GM19240 (cell line): ENCODE data around the gene ZNF420.
A peak's percentile ranks its signal among the peaks of the same experiment; 100 is the strongest.
"Not testable (repeated sequence)": the region's sequence is repeated elsewhere in the genome, so short reads cannot be mapped to it uniquely, and the experiment has no call there.

ENCODE experiments used
- DNase-seq: peaks from one replicate; pipeline ENCODE4 v3.0.0; 2011; ENCODE audit warnings: low spot score; ENCODE audit not compliant: insufficient read length

ZNF420 gene

DNA sequence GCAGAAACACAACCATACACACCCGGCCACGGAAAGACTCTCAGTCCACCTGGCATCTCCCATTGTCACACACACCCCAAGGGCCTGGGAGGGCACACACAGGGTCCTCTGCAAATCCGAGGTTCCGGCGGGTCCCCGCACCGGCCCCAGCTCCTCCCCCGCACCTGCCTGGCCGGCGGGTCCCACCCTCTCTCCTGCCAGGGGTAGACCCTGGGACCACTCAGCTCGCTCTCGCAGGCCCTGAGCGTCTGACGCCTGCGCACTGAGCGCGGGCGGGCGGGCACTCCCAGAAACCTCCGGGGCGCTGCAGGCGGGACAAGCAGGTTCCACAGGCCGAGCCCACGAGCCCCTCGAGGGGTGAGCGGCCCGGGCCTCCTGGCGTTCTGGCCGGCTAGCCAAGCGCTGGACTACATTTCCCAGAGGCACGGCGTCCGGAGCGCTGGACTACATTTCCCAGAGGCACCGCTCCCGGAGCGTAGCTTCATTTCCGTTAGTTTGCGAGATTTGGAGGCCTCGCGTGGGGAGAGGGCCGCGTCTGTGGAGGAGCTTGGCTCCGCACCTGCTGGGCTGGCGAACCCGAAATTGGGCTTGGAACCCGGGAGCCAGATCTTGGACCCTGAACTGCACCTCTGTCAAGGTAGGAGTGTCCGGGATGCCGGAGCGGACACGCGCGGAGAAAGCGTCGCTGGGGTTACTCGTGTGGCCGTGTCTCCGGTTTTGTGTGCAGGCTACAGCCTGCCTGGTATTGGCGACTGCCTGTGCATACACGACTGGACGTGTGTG lies at the start of gene ZNF420:
ZNF420 (plus strand) TSS at position 500 of the 783 bp plus-strand sequence. CDS start 10,686 bp downstream, outside the sequence.
- DNase-seq: peak; percentile 65

- no peak for DNase-seq
Measured at GRCh38 chr19:37045140-37045539, 33.1 kb upstream of the ZNF420 start.

DNA sequence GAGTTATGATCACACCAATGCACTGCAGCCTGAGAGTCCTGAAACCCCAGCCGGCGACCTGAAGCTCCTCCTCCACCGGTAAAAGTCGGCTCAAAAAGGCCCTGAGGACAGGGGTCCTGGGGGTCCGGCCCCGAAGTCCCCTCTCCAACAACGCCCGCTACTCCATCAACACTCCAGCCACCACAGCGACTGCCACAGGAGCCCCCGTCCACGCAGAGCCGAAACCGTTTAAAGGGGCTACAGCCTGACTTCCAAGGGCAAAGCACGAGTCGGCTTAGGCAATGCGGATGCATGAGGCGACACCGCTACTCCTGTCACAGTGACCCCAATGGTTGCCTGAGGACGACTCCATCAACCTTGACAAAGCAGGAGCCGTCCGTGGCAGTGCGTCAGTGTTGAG lies 22.9 kb upstream of the ZNF420 start:
- no peak for DNase-seq

DNA sequence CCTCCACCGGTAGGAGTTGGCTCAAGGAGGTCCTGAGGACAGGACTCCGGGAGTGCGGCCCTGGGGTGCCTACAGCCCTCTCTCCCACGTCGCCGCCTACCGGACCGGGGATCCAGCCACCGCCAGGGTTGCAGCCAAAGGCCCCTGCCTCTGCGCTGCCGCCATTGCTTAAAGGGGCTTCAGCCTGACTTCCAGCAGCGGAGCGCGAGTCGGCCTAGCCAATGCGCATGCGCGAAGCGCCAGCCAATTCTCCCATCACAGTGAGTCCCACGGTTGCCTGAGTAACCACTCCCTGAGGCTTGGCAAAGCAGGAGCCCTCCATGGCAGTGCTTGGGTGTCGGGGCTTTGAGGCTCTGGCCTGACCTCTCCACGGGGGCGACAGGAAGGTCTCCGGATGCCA lies 21.5 kb upstream of the ZNF420 start:
- no peak for DNase-seq

DNA sequence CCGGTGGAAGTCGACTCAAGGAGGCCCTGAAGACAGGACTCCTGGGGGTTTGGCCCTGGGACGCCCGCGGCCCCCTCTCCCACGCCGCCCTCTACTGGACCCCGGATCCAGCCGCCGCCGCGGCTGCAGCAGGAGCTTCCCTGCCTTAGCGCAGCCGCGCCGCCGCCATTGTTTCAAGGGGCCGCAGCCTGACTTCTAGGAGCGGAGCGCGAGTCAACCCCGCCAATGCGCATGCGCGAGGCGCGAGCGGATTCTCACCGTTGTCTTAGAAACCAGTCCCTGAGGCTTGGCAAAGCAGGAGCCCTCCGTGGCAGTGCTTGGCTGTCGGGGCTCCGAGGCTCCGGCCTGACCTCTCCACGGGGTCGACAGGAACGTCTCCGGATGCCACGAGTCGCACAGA lies 19.1 kb upstream of the ZNF420 start:
- no peak for DNase-seq

DNA sequence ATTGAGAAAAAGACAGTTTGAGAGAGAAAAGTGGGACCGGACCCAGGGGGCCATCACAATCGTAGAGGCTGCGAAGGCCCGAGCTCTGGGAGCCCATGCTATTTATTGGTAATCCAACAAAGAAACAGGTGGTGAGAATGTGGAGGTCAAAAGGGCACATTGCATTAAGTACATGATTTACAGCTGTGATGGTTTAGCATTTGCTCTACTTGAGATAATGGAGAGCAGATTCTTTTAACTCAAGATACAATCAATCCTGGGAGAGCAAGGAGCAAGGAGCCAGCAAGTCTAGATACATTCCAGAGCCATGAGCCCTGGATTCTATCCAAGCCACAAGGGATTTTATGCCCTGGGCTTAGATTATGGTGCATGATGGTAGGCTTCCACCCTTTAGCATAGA lies 13.3 kb upstream of the ZNF420 start:
- not testable (repeated sequence) for DNase-seq

DNA sequence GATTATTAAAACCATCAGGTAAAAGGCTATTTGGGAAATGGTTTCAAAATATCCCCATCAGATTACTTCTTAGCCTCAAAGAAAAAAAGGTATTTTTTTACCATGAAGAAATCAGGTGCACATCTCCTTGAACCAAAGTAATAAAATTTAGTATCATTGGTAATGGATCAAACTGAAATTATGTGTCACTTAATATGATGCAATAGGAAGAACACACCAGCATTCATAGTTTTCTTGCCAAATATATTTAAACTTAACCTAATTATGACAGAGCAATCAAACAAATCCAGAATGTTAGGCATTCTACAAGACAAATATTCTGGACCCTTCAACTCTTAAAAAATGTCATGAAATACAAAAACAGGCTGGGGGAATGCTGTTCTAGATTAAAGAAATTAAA lies 4.1 kb upstream of the ZNF420 start:
- no peak for DNase-seq

- no peak for DNase-seq
Measured at GRCh38 chr19:37074819-37075362, 3.3 kb upstream of the ZNF420 start.

DNA sequence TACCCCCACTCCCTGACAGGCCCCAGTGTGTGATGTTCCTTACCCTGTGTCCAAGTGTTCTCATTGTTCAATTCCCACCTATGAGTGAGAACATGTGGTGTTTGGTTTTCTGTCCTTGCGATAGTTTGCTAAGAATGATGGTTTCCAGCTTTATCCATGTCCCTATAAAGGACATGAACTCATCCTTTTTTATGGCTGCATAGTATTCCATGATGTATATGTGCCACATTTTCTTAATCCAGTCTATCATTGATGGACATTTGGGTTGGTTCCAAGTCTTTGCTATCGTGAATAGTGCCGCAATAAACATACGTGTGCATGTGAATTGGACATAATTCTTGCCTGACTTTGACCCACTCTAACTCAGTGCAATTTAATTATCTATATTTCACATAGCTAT lies 1.7 kb upstream of the ZNF420 start:
- DNase-seq: not testable (repeated sequence)

- no peak for DNase-seq
Measured at GRCh38 chr19:37077501-37077933, 716 bp upstream of the ZNF420 start.

- DNase-seq: no peak
Measured at GRCh38 chr19:37078717-37079032, 442 bp downstream of the ZNF420 start.

DNA sequence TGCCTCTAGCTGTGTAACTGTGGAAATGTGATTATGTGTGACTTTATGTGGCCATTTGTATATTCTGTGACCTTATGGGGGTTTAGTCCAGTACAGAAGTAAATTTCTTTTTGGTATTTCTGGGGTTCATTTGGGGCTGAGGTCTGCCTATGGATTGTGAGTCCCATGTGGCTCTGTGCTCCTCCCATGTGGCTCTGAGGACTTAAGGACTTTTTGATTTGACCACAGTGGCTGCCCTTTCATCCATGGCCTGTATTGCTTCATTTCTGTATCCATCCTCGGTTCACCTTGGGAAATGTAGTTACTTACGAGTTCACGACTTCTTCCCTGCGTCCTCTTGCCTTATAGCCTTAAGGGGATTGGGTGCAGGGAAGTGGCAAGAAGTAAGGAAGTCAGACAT lies 1.0 kb downstream of the ZNF420 start:
- DNase-seq: no peak

DNA sequence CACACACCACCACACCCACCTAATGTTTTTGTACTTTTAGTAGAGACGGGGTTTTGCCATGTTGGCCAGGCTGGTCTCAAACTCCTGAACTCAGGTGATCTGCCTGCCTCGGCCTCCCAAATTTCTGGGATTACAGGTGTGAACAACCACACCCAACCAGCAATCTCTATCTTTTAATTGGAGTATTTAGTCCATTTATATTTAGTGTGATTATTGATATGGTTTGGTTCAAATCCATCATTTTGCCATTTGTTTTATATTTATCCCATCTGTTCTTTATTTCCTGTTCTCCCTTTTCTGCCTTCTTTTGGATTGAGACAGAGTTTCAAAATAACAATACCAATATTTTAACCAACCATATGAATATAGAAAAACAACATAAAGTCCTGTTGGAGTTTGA lies 4.1 kb downstream of the ZNF420 start:
- DNase-seq: no peak

DNA sequence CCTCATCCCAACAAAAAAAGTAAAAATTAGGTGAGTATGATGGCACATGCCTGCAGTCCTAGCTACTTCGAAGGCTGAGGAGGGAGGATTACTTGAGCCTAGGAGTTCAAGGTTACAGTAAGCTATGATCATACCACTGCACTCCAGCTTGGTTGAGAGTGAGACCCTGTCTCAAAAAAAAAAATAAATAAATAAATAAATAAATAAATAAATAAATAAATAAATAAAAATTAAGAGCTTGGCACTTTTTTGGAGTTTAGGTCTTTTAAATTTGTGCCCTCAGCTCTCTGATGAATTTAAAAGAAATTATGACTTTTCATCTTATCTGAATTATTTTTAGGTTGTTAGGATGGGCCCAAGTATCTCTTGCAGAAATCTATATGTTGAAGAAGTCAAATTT lies 8.9 kb downstream of the ZNF420 start:
- DNase-seq: no peak

- no peak for DNase-seq
Measured at GRCh38 chr19:37095859-37096258, 17.6 kb downstream of the ZNF420 start.

GRCh38 chr19:37098570-37098969 lies 20.3 kb downstream of the ZNF420 start:
- DNase-seq: no peak

- not testable (repeated sequence) for DNase-seq
Measured at GRCh38 chr19:37104135-37104534, 25.9 kb downstream of the ZNF420 start.

GRCh38 chr19:37111753-37112152 lies 33.5 kb downstream of the ZNF420 start:
- not testable (repeated sequence) for DNase-seq

GRCh38 chr19:37114001-37114400 lies 35.8 kb downstream of the ZNF420 start:
- DNase-seq: no peak

DNA sequence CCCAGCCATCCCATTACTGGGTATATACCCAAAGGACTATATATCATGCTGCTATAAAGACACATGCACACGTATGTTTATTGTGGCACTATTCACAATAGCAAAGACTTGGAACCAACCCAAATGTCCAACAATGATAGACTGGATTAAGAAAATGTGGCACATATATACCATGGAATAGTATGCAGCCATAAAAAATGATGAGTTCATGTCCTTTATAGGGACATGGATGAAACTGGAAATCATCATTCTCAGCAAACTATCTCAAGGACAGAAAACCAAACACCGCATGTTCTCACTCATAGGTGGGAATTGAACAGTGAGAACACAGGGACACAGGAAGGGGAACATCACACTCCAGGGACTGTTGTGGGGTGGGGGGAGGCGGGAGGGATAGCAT lies 43.9 kb downstream of the ZNF420 start:
- not testable (repeated sequence) for DNase-seq

DNA sequence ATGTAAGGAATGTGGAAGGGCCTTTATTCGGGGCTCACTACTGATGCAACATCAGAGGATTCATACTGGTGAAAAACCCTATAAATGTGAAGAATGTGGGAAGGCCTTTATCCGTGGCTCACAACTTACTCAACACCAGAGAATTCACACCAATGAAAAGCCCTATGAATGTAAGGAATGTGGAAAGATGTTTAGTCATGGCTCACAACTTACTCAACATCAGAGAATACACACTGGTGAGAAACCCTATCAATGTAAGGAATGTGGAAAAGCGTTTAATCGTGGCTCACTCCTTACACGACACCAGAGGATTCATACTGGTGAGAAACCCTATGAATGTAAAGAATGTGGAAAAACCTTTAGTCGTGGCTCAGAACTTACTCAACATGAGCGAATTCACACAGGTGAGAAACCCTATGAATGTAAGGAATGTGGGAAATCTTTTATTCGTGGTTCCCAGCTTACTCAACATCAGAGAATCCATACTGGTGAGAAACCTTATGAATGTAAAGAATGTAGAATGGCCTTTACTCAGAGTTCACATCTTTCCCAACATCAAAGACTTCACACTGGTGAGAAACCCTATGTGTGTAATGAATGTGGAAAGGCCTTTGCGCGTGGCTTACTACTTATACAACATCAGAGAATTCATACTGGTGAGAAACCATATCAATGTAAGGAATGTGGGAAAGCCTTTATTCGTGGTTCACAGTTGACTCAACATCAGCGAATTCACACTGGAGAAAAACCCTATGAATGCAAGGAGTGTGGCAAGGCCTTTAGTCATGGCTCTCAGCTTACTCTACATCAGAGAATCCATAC lies 50.0 kb downstream of the ZNF420 start:
- no peak for DNase-seq

DNA sequence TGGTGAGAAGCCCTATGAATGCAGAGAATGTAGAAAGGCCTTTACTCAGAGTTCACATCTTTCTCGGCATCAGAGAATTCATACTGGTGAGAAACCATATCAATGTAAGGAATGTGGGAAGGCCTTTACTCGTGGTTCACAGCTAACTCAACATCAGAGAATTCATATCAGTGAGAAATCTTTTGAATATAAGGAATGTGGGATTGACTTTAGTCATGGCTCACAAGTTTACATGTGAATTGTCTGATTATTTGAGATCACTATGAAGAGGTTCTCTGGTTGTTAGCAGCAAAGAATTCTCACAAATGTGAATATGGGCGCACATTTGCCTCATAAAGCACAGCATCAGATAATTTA lies 50.6 kb downstream of the ZNF420 start:
- no peak for DNase-seq

DNA sequence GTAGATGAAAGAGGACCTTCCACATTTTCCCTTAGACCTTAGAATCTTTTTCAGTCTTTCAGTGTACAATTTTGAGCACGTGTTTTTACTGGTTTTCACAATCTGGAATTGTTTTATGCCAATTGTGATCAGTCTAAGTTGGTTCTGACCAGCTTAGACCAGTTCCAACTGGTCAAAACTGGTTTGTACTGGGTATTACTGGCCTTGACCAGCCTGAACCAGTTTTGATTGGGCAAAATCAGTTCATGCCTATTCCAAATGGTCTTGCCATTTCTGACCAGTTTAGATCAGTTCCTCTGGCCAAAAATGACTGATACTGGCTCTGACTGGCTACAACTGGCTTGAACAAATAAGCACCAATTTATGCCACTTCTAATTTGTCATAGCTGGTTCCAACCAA lies 57.9 kb downstream of the ZNF420 start:
- no peak for DNase-seq
